HepG2 (cell line): ENCODE results near the gene OAF. TPM values are rescaled to one million over a fixed set of nuclear protein-coding genes. Genes with fewer than 3 reads are reported as not detected.

Source experiments
- AGO2 ChIP-seq: fragments of 200-400 bp; formaldehyde crosslinking; optimal IDR thresholded peaks from 2 replicates; pipeline ENCODE3; 2017; ENCODE audit warnings: mild to moderate bottlenecking, low read depth, low read length, moderate library complexity
- CBX5 ChIP-seq: sonication (generic); formaldehyde crosslinking; IDR thresholded peaks from 2 replicates; pipeline ENCODE4 v1.4.0; 2020; ENCODE audit warnings: missing genetic modification reagents, borderline replicate concordance
- FOXJ3 ChIP-seq: sonication (generic); formaldehyde crosslinking; IDR thresholded peaks from 2 replicates; pipeline ENCODE4 v1.4.0; 2020; ENCODE audit warnings: missing genetic modification reagents, mild to moderate bottlenecking, borderline replicate concordance
- GMEB2 ChIP-seq: IDR thresholded peaks from 2 replicates; pipeline ENCODE4 v1.6.1; 2016; ENCODE audit warnings: missing biosample characterization, missing genetic modification reagents, low read depth
- HIC2 ChIP-seq: sonication (generic); formaldehyde crosslinking; IDR thresholded peaks from 2 replicates; pipeline ENCODE4 v1.9.0; 2022; ENCODE audit warnings: low read depth, missing genetic modification reagents
- HOXD1 ChIP-seq: sonication (generic); formaldehyde crosslinking; IDR thresholded peaks from 2 replicates; pipeline ENCODE4 v1.5.0; 2020; ENCODE audit warnings: missing genetic modification reagents
- MED1 ChIP-seq: sonication (generic); formaldehyde crosslinking; IDR thresholded peaks from 2 replicates; pipeline ENCODE4 v1.4.0; 2020; ENCODE audit warnings: missing genetic modification reagents
- MEF2D ChIP-seq: sonication (generic); formaldehyde crosslinking; IDR thresholded peaks from 2 replicates; pipeline ENCODE4 v1.5.1; 2020; ENCODE audit warnings: mild to moderate bottlenecking, missing genetic modification reagents
- NFATC3 ChIP-seq: sonication (generic); formaldehyde crosslinking; IDR thresholded peaks from 2 replicates; pipeline ENCODE4 v1.5.1; 2020; ENCODE audit warnings: mild to moderate bottlenecking, missing genetic modification reagents
- NFE2 ChIP-seq: sonication (generic); formaldehyde crosslinking; IDR thresholded peaks from 2 replicates; pipeline ENCODE4 v1.4.0; 2020; ENCODE audit warnings: missing genetic modification reagents
- PCBP1 ChIP-seq: fragments of 200-400 bp; formaldehyde crosslinking; IDR thresholded peaks from 2 replicates; pipeline ENCODE4 v1.6.1; 2017; ENCODE audit warnings: mild to moderate bottlenecking, low read depth, low read length, borderline replicate concordance
- TBX3 ChIP-seq: fragments of 450-650 bp; IDR thresholded peaks from 2 replicates; pipeline ENCODE4 v1.6.1; 2017; ENCODE audit warnings: antibody characterized with exemption, mild to moderate bottlenecking, inconsistent platforms, borderline replicate concordance
- THAP9 ChIP-seq: sonication (generic); formaldehyde crosslinking; IDR thresholded peaks from 2 replicates; pipeline ENCODE4; 2020; ENCODE audit warnings: missing genetic modification reagents, mild to moderate bottlenecking, borderline replicate concordance
- TRIM24 ChIP-seq: sonication (generic); formaldehyde crosslinking; IDR thresholded peaks from 2 replicates; pipeline ENCODE4 v1.8.0; 2022; ENCODE audit warnings: mild to moderate bottlenecking, missing genetic modification reagents
- UBTF ChIP-seq: sonication (generic); formaldehyde crosslinking; IDR thresholded peaks from 2 replicates; pipeline ENCODE4 v1.4.0; 2020; ENCODE audit warnings: mild to moderate bottlenecking, missing genetic modification reagents
- ZFX ChIP-seq: sonication (generic); formaldehyde crosslinking; IDR thresholded peaks from 2 replicates; pipeline ENCODE4 v1.4.0; 2020; ENCODE audit warnings: mild to moderate bottlenecking, low read depth, missing genetic modification reagents, moderate library complexity
- ZNF276 ChIP-seq: sonication (generic); formaldehyde crosslinking; IDR thresholded peaks from 2 replicates; pipeline ENCODE4 v1.4.0; 2020; ENCODE audit warnings: mild to moderate bottlenecking, low read depth, missing genetic modification reagents
- ZNF746 ChIP-seq: sonication (generic); formaldehyde crosslinking; IDR thresholded peaks from 2 replicates; pipeline ENCODE4 v1.8.0; 2022; ENCODE audit warnings: mild to moderate bottlenecking, missing genetic modification reagents
- polyA plus RNA-seq, 8 experiments: library from polyadenylated mRNA; depleted of rRNA in 3 of 8; stranded (reverse) in 7 of 8; unstranded in 1 of 8; fragments of >200 nt; fragmentation: Illumina TruSeq in 4 of 8; extraction: Trizol in 4 of 8; gene quantifications; 2 replicates each; pipeline versions ENCODE4 v1.2.1 to v1.2.3, GENCODE V29; 2011 to 2016; ENCODE audit warnings: low read depth in 4 of 8, missing spikeins in 1 of 8, mixed read lengths in 1 of 8; ENCODE audit not compliant: insufficient read depth in 1 of 8
- total RNA-seq, 5 experiments: library from RNA; depleted of rRNA; stranded (reverse); fragments of >200 nt; fragmentation: Illumina TruSeq; extraction: Trizol; gene quantifications; 2 replicates each; pipeline ENCODE4 v1.2.3, GENCODE V29; 2016; ENCODE audit warnings: low read depth in 1 of 5

OAF gene
- total and polyA plus RNA-seq, 2 of the 13 experiments (the other 11 are each of a cell fraction or from before 2014, with no cell fraction given) = 63.7 to 94.6 TPM

- peak; percentile 96 for TF ChIP-seq HIC2 (CRISPR knock-in tag)
- 0 out of 2 replicates have a peak, but pooled peaks have one; percentile 59 for TF ChIP-seq ZNF746 (CRISPR knock-in tag)
- peak; percentile 81 for TF ChIP-seq MEF2D (CRISPR knock-in tag)
- TF ChIP-seq TBX3 = no peak
- TF ChIP-seq ZFX (CRISPR knock-in tag) = peak; percentile 75
- no peak for TF ChIP-seq NFE2
- TF ChIP-seq CBX5 (CRISPR knock-in tag) = peak; percentile 50; the same call in 1 of the 2 replicates
- TF ChIP-seq GMEB2 (CRISPR knock-in tag) = no peak
- peak; percentile 88 for TF ChIP-seq MED1
- TF ChIP-seq THAP9 (CRISPR knock-in tag) = peak; percentile 44; the same call in 1 of the 2 replicates
- peak; percentile 49; the same call in 1 of the 2 replicates for TF ChIP-seq FOXJ3 (CRISPR knock-in tag)
- no peak for TF ChIP-seq AGO2
- TF ChIP-seq ZNF276 (CRISPR knock-in tag) = peak; percentile 84; the same call in 1 of the 2 replicates
- TF ChIP-seq PCBP1 = no peak
- peak; percentile 81 for TF ChIP-seq UBTF
- peak; percentile 34; the same call in 1 of the 2 replicates for TF ChIP-seq HOXD1 (CRISPR knock-in tag)
- no peak for TF ChIP-seq TRIM24
- TF ChIP-seq NFATC3 (CRISPR knock-in tag) = no peak
Observed at GRCh38 chr11:120192831-120193625, 17.8 kb upstream of the OAF start (continued).
